GM23338 (cell line): Measurements from ENCODE around the gene RPS6KA4.

Source experiments
- EZH2 ChIP-seq: fragments of 200-600 bp; sonication (generic); IDR thresholded peaks from one replicate; pipeline ENCODE4 v1.8.0; 2017; ENCODE audit warnings: antibody characterized with exemption, mild to moderate bottlenecking, low read depth; ENCODE audit not compliant: unreplicated experiment
- POLR2AphosphoS5 ChIP-seq: IDR thresholded peaks from 2 replicates; pipeline ENCODE4 v1.6.1; 2016; ENCODE audit warnings: antibody characterized with exemption, low read depth
- TF ChIP-seq, protein P1 (sequence below): IDR thresholded peaks from one replicate; pipeline ENCODE4 v1.6.1; 2018; ENCODE audit warnings: antibody characterized with exemption; ENCODE audit not compliant: unreplicated experiment
- TF ChIP-seq, protein P2 (sequence below), 2 experiments: fragments of 200-600 bp in 1 of 2; sonication (generic) in 1 of 2; conservative IDR thresholded peaks; 2 replicates each; pipeline versions ENCODE4 v1.5.1 to v1.6.1; 2016 to 2017; ENCODE audit warnings: antibody characterized with exemption in 2 of 2, low read depth in 2 of 2, mild to moderate bottlenecking in 2 of 2, moderate library complexity in 1 of 2

DNA sequence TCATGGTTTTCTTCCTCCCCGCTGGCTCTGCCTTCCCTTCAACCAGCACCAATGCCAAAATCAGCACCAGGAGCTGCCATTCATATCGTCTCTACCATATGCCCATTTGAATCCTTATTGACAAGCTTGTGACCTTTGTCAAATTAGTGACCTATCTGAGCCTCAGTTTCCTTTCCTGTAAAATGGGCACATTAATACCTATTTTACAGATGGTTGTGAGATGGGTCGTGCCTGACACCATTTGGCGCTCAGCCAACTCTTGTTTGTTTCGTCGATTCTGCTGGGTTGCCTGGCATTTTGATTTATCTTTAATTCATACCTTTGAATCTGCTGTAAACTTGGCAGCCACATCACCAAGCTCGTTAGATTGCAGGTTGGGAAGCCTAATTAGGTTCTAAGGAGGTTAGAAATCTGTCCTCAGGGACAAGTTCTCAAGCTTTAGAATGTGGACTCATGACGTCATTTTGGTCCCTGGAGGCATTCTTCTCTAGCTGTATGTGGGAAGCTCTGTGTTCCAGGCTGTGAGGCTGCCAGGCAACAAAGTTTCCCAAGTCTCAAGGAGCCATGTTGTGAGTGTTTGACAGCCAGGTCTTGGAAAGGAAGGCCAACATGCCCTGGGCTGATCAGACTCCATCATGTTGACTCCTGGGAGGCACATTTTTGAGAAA, 61.0 kb downstream of the RPS6KA4 start:
- TF ChIP-seq, protein P1, sequence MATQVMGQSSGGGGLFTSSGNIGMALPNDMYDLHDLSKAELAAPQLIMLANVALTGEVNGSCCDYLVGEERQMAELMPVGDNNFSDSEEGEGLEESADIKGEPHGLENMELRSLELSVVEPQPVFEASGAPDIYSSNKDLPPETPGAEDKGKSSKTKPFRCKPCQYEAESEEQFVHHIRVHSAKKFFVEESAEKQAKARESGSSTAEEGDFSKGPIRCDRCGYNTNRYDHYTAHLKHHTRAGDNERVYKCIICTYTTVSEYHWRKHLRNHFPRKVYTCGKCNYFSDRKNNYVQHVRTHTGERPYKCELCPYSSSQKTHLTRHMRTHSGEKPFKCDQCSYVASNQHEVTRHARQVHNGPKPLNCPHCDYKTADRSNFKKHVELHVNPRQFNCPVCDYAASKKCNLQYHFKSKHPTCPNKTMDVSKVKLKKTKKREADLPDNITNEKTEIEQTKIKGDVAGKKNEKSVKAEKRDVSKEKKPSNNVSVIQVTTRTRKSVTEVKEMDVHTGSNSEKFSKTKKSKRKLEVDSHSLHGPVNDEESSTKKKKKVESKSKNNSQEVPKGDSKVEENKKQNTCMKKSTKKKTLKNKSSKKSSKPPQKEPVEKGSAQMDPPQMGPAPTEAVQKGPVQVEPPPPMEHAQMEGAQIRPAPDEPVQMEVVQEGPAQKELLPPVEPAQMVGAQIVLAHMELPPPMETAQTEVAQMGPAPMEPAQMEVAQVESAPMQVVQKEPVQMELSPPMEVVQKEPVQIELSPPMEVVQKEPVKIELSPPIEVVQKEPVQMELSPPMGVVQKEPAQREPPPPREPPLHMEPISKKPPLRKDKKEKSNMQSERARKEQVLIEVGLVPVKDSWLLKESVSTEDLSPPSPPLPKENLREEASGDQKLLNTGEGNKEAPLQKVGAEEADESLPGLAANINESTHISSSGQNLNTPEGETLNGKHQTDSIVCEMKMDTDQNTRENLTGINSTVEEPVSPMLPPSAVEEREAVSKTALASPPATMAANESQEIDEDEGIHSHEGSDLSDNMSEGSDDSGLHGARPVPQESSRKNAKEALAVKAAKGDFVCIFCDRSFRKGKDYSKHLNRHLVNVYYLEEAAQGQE: no peak
- TF ChIP-seq, protein P2, sequence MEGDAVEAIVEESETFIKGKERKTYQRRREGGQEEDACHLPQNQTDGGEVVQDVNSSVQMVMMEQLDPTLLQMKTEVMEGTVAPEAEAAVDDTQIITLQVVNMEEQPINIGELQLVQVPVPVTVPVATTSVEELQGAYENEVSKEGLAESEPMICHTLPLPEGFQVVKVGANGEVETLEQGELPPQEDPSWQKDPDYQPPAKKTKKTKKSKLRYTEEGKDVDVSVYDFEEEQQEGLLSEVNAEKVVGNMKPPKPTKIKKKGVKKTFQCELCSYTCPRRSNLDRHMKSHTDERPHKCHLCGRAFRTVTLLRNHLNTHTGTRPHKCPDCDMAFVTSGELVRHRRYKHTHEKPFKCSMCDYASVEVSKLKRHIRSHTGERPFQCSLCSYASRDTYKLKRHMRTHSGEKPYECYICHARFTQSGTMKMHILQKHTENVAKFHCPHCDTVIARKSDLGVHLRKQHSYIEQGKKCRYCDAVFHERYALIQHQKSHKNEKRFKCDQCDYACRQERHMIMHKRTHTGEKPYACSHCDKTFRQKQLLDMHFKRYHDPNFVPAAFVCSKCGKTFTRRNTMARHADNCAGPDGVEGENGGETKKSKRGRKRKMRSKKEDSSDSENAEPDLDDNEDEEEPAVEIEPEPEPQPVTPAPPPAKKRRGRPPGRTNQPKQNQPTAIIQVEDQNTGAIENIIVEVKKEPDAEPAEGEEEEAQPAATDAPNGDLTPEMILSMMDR (conservative IDR thresholded peaks at IDR 0.05; ENCODE audit: low read depth in 2 of 2): no peak
- TF ChIP-seq EZH2 (no peak), POLR2AphosphoS5 (no peak)
